ENCODE data around the gene GOLGA2.

GOLGA2 gene

GRCh38 chr9:128275198-128276007, at the start of gene GOLGA2:
Gene GOLGA2, minus strand, starts transcription at chr9:128276007. Its CDS starts 31 bp downstream, at chr9:128275976.
- DNase-seq (ENCODE audit: insufficient read length, low spot score) (peak; percentile 53), FAIRE-seq (no peak)

GRCh38 chr9:128324401-128324800, 48.6 kb upstream of the GOLGA2 start:
- TF ChIP-seq, protein P1, sequence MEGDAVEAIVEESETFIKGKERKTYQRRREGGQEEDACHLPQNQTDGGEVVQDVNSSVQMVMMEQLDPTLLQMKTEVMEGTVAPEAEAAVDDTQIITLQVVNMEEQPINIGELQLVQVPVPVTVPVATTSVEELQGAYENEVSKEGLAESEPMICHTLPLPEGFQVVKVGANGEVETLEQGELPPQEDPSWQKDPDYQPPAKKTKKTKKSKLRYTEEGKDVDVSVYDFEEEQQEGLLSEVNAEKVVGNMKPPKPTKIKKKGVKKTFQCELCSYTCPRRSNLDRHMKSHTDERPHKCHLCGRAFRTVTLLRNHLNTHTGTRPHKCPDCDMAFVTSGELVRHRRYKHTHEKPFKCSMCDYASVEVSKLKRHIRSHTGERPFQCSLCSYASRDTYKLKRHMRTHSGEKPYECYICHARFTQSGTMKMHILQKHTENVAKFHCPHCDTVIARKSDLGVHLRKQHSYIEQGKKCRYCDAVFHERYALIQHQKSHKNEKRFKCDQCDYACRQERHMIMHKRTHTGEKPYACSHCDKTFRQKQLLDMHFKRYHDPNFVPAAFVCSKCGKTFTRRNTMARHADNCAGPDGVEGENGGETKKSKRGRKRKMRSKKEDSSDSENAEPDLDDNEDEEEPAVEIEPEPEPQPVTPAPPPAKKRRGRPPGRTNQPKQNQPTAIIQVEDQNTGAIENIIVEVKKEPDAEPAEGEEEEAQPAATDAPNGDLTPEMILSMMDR (IDR thresholded peaks at IDR 0.05; ENCODE audit: insufficient read depth, missing control alignments): no peak
- FAIRE-seq: no peak
- no peak for DNase-seq (ENCODE audit: insufficient read length, low spot score)

More at GRCh38 chr9:128275198-128276007, at the start of gene GOLGA2:
- TF ChIP-seq, protein P1 (IDR thresholded peaks at IDR 0.05; ENCODE audit: insufficient read depth, missing control alignments): no peak

DNA sequence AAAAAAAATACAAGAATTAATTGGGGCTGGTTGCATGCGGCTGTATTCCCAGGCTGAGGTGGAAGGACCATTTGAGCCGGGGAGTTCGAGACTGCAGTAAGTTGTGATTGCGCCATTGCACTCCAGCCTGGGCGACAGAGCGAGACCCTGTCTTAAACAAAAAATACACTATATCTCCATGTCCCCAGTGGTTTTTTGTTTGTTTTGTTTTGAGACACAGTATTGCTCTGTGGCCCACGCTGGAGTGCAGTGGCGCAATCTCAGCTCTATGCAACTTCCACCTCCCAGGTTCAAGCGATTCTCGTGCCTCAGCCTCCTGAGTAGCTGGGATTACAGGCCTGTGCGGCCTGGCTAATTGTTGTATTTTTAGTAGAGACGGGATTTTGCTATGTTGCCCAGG, 48.0 kb upstream of the GOLGA2 start:
- TF ChIP-seq, protein P1 (IDR thresholded peaks at IDR 0.05; ENCODE audit: insufficient read depth, missing control alignments): no peak
- FAIRE-seq: no peak
- DNase-seq (ENCODE audit: insufficient read length, low spot score): no peak

DNA sequence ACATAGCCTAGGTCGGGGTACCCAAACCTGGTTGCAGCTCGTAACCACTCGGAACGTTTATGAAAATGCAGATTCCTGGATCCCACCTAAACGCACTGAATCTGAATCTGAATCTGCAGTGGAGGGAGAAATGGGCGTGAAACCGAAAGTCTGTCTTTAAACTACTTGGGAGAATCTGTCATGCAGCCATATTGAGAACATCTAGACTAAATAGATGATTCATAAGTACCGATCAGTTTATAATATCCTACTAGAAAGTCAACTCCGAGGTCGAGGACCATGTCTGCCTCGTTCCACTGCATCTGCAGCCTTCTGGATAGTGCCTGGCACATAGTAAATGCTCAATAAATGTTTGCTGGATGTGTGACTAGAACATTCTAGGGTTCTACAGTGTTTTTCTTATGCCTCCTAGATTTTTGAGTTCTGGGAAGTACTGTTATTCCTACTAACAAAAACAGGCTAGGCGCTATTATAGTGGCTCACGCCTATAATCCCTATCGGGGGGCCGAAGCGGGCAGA, 47.5 kb upstream of the GOLGA2 start:
- no peak for FAIRE-seq
- no peak for DNase-seq (ENCODE audit: insufficient read length, low spot score)
- TF ChIP-seq, protein P1 (IDR thresholded peaks at IDR 0.05; ENCODE audit: insufficient read depth, missing control alignments): no peak

DNA sequence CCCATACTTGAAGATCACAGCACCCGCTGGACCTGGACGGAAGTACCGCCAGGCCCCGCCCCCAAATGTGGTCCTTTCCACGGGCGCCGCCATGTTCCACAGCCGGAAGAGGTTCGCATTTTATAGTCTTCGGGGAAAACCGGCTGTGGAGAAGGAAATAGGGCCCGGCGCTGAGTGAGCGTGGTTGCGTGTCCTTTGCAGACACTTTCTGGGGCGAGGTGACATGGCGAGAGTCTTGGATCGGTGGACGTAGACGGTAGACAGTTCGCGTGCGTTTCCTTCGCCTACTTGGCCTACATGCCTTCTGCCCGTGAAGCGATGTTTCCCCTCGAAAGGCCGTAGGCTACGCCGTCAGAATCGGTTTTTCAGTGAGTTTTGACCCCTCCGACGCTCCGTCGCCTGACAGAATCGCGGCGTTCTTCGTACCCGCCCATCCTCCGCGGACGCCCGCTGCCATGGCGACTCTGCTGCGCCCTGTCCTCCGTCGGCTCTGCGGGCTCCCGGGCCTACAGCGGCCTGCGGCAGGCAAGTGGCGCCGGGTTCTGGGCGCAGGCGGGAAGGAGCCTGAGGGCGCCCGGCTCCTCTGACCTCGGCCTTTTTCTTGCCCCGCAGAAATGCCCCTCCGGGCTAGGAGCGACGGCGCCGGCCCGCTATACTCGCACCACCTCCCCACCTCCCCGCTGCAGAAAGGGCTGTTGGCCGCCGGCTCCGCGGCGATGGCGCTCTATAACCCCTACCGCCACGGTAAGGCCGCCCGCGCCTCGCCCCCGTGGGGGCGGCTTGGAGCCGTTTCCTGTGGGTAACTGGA, 46.8 kb upstream of the GOLGA2 start, which contains the start of the genes COQ4 and TRUB2:
Gene COQ4, plus strand, starts transcription at position 436 of the 808 bp plus-strand sequence. Its CDS starts 20 bp downstream, at position 456.
Gene TRUB2, minus strand, starts transcription at position 44 of the 808 bp plus-strand sequence. Its CDS starts 39 bp downstream, at position 5.
- FAIRE-seq: no peak
- DNase-seq (ENCODE audit: insufficient read length, low spot score): peak; percentile 85
- TF ChIP-seq, protein P1 (IDR thresholded peaks at IDR 0.05; ENCODE audit: insufficient read depth, missing control alignments): no peak

DNA sequence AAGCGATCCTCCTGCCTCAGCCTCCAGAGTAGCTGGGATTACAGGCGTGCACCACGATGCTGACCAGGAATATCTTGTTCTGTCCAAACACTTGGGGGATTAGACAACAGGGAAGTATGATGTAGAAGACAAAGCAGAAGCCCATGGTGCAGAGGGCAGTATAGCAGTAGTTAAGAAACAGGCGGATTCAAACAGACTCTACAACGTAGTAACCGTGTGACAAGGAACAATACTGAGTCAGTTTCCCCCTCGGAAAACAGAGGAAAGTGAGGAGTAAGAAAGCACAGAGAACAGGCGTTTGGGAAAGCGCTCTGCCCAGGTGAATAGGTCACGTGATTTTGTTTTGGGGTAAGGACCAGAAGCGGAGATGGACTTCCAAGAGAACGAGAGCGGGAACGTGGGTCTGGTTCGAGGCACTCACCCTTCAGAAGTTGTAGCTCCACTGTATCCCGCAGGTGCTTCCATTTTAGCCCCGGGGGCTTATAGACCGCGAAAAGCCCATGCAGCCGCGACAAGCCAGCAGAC, 46.1 kb upstream of the GOLGA2 start:
- no peak for FAIRE-seq
- TF ChIP-seq, protein P1 (IDR thresholded peaks at IDR 0.05; ENCODE audit: insufficient read depth, missing control alignments): no peak
- no peak for DNase-seq (ENCODE audit: insufficient read length, low spot score)

All from D721Med (cell line).